H1 (cell line): ENCODE results near the gene RSKR. TPM values are rescaled to one million over a fixed set of nuclear protein-coding genes. Genes with fewer than 3 reads are reported as not detected.

Experiments used
- CBX8 ChIP-seq: fragments of 300-800, 300-1000 bp; sonication (generic); IDR thresholded peaks from 2 replicates; pipeline ENCODE4 v1.7.1; 2016; ENCODE audit warnings: low read depth, low read length, borderline replicate concordance
- EGR1 ChIP-seq: IDR thresholded peaks from 2 replicates; pipeline ENCODE4 v1.6.1; 2011; ENCODE audit warnings: low read depth, low read length, borderline replicate concordance
- KDM5A ChIP-seq: fragments of 200-600 bp; IDR thresholded peaks from 2 replicates; pipeline ENCODE4 v1.7.1; 2012; ENCODE audit warnings: mild to moderate bottlenecking, low read length, inconsistent platforms, mixed read lengths
- polyA plus RNA-seq, 7 experiments: library from polyadenylated mRNA; depleted of rRNA in 3 of 7; stranded (reverse) in 5 of 7; unstranded in 2 of 7; fragments of >200 nt in 5 of 7; fragments of 200-250 nt in 2 of 7; gene quantifications; 1 replicate in 5 of 7; 2 replicates in 1 of 7; 4 replicates in 1 of 7; pipeline versions ENCODE4 v1.2.1 to v1.2.3, GENCODE V29; 2011 to 2013; ENCODE audit warnings: missing spikeins in 2 of 7, mixed read lengths in 2 of 7
- total RNA-seq: library from RNA; stranded (reverse); fragmentation: NEBNext Ultra II Directional; extraction: Animal tissue kit (Norgen Biotek cat#: 25700); gene quantifications from 2 replicates; pipeline ENCODE4 v1.2.1, GENCODE V29; 2021
- TF ChIP-seq, protein P1 (sequence below): IDR thresholded peaks from 2 replicates; pipeline ENCODE4 v1.6.1; 2011; ENCODE audit warnings: low read length, improper control_type of control experiment
- TF ChIP-seq, protein P2 (sequence below): IDR thresholded peaks from 2 replicates; pipeline ENCODE4 v1.6.1; 2012; ENCODE audit warnings: low read length, inconsistent platforms

RSKR gene
- total and polyA plus RNA-seq, 2 of the 8 experiments (the other 6 are each of a cell fraction or from before 2014, with no cell fraction given) = 24.1 to 28.5 TPM

DNA sequence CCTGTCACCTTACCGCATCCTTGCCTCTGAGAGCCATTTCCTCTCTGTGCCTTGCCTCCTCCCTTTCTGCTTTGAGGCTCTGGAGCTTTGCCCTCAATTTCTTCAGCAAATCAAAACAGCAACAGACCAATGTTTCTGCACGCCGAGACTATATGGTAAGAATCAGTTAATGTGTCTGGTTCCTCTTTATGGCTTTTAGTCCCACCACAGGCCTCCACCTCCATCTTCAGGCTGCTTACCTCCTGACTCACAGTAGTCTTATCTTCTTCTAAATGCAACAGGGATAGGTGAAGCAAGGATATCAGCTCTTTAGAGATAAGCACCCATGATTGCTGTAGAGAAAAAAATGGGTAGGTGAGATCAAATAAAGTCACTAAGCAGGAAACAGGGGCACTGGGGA is 28.1 kb downstream of the RSKR start (continued):
- TF ChIP-seq, protein P1, sequence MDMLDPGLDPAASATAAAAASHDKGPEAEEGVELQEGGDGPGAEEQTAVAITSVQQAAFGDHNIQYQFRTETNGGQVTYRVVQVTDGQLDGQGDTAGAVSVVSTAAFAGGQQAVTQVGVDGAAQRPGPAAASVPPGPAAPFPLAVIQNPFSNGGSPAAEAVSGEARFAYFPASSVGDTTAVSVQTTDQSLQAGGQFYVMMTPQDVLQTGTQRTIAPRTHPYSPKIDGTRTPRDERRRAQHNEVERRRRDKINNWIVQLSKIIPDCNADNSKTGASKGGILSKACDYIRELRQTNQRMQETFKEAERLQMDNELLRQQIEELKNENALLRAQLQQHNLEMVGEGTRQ = no peak
- TF ChIP-seq EGR1 (no peak), KDM5A (no peak), CBX8 (no peak)
- TF ChIP-seq, protein P2, sequence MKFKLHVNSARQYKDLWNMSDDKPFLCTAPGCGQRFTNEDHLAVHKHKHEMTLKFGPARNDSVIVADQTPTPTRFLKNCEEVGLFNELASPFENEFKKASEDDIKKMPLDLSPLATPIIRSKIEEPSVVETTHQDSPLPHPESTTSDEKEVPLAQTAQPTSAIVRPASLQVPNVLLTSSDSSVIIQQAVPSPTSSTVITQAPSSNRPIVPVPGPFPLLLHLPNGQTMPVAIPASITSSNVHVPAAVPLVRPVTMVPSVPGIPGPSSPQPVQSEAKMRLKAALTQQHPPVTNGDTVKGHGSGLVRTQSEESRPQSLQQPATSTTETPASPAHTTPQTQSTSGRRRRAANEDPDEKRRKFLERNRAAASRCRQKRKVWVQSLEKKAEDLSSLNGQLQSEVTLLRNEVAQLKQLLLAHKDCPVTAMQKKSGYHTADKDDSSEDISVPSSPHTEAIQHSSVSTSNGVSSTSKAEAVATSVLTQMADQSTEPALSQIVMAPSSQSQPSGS = no peak
- TF ChIP-seq, all 59 proteins: peak for 0
